GM19328 (cell line): ENCODE results near the gene AGR2.

Source experiments
- ATAC-seq: cut with Tn5 transposase; IDR thresholded peaks from one replicate; pipeline ENCODE4 v1.9.1; 2021; ENCODE audit warnings: mild to moderate bottlenecking, moderate library complexity; ENCODE audit not compliant: unreplicated experiment

AGR2 gene

DNA sequence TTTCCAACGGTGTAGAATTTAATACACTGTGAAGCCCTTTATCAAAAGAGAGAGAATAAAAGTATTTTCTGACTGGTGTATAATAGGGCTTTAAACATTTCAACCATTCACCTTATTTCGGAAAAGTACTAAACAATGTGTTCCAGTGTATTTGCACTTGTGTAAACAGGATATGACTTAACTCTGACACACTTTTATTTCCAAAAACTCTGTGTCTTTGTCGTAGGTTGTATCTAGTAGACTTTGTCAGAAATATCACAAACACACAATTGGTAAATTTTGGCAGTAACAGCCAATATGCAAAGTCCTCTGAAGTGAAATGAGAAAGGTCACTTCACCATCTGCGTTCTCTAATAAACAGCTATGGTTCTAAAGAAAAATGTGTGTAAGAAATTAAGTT lies 61.6 kb downstream of the AGR2 start:
- no peak for ATAC-seq

DNA sequence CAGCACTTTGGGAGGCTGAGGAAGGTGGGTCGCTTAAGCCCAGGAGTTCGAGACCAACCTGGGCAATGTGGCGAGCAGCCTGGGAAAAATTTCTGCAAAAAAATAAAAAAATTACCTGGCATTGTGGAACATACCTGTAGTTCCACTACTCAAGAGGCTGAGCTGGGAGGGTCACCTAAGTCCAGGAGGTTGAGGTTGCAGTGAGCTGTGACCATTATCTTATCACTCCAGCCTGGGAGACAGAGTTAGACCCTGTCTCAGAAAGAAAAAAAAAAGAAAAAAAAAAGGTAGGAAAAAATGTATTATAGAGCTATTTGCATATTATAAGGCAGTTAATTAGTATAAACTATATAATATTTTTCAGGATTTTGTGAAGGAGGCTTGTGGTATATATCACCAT lies 62.3 kb downstream of the AGR2 start:
- no peak for ATAC-seq
